Measurements from ENCODE around the gene ZNF318. TPM values are rescaled to one million over a fixed set of nuclear protein-coding genes. Genes with fewer than 3 reads are reported as not detected.

The ZNF318 gene
- total RNA-seq, 1 donor from 2014 or later: 17.6 TPM

- TF ChIP-seq EZH2phosphoT487 (IDR thresholded peaks at IDR 0.05): no peak
- TF ChIP-seq EZH2 (IDR thresholded peaks at IDR 0.05): no peak
- TF ChIP-seq CTCF (IDR thresholded peaks at IDR 0.05): no peak
- peaks cover 15% of the 10 kb centered on the region for H3K27me3 Mint-ChIP-seq (ENCODE audit: insufficient read depth, low read depth)
Measured at GRCh38 chr6:43306086-43306485, 63.4 kb downstream of the ZNF318 start.

GRCh38 chr6:43304882-43305281 is 64.6 kb downstream of the ZNF318 start:
- no peak overlapping the region for H3K4me2 ChIP-seq
- no peaks in the 10 kb centered on the region for H3K79me2 ChIP-seq (ENCODE audit: low read depth)
- Mint-ChIP-seq H3K27ac (no peak overlapping the region), H3K27me3 (ENCODE audit: insufficient read depth, low read depth) (peaks cover 13% of the 10 kb centered on the region), H3K4me1 (peaks cover 7% of the 10 kb centered on the region), H3K36me3 (no peaks in the 10 kb centered on the region), H3K4me3 (no peak overlapping the region), H3K9me3 (no peaks in the 10 kb centered on the region)
- no peaks in the 10 kb centered on the region for H4K20me1 ChIP-seq (ENCODE audit: low read depth)
- no peak overlapping the region for H3K4me3 ChIP-seq
- peaks cover 9% of the 10 kb centered on the region for H3K4me1 ChIP-seq
- no peak overlapping the region for H3K9ac ChIP-seq
- H3F3A ChIP-seq (ENCODE audit: low read depth): no peaks in the 10 kb centered on the region
- TF ChIP-seq EZH2phosphoT487 (IDR thresholded peaks at IDR 0.05) (no peak), EZH2 (IDR thresholded peaks at IDR 0.05) (no peak), CTCF (IDR thresholded peaks at IDR 0.05) (no peak)
- H3K36me3 ChIP-seq: no peaks in the 10 kb centered on the region
- H2AFZ ChIP-seq (replicated peaks): no peak overlapping the region
- no peaks in the 10 kb centered on the region for H3K9me3 ChIP-seq (ENCODE audit: low read depth)
- DNase-seq (ENCODE audit: low spot score): no peak
- H3K27me3 ChIP-seq: no peaks in the 10 kb centered on the region
- H3K27ac ChIP-seq: no peak overlapping the region

More at GRCh38 chr6:43306086-43306485, 63.4 kb downstream of the ZNF318 start:
- H3K27ac Mint-ChIP-seq: no peak overlapping the region
- Histone ChIP-seq H3K36me3 (no peaks in the 10 kb centered on the region), H3K27ac (no peak overlapping the region), H3K4me2 (no peak overlapping the region), H3K4me3 (no peak overlapping the region), H3K4me1 (peaks cover 9% of the 10 kb centered on the region), H3K9me3 (ENCODE audit: low read depth) (no peaks in the 10 kb centered on the region), H2AFZ (replicated peaks) (no peak overlapping the region), H3F3A (ENCODE audit: low read depth) (no peaks in the 10 kb centered on the region), H4K20me1 (ENCODE audit: low read depth) (no peaks in the 10 kb centered on the region), H3K9ac (no peak overlapping the region), H3K79me2 (ENCODE audit: low read depth) (no peaks in the 10 kb centered on the region), H3K27me3 (no peaks in the 10 kb centered on the region)
- no peaks in the 10 kb centered on the region for H3K9me3 Mint-ChIP-seq
- H3K36me3 Mint-ChIP-seq: no peaks in the 10 kb centered on the region
- H3K4me1 Mint-ChIP-seq: peaks cover 7% of the 10 kb centered on the region
- no peak overlapping the region for H3K4me3 Mint-ChIP-seq
- DNase-seq (ENCODE audit: low spot score): no peak

GRCh38 chr6:43304361-43304760 is 65.1 kb downstream of the ZNF318 start:
- no peaks in the 10 kb centered on the region for H3K9me3 Mint-ChIP-seq
- no peaks in the 10 kb centered on the region for H3F3A ChIP-seq (ENCODE audit: low read depth)
- H3K4me3 Mint-ChIP-seq: no peak overlapping the region
- peaks cover 7% of the 10 kb centered on the region for H3K4me1 Mint-ChIP-seq
- DNase-seq (ENCODE audit: low spot score): no peak
- no peaks in the 10 kb centered on the region for H3K36me3 Mint-ChIP-seq
- H2AFZ ChIP-seq (replicated peaks): no peak overlapping the region
- H3K27me3 Mint-ChIP-seq (ENCODE audit: insufficient read depth, low read depth): peaks cover 12% of the 10 kb centered on the region
- H3K4me3 ChIP-seq: no peak overlapping the region
- no peak overlapping the region for H3K9ac ChIP-seq
- H3K27me3 ChIP-seq: no peaks in the 10 kb centered on the region
- no peaks in the 10 kb centered on the region for H3K9me3 ChIP-seq (ENCODE audit: low read depth)
- H3K27ac Mint-ChIP-seq: no peak overlapping the region
- no peak for TF ChIP-seq EZH2 (IDR thresholded peaks at IDR 0.05)
- TF ChIP-seq CTCF (IDR thresholded peaks at IDR 0.05): no peak
- TF ChIP-seq EZH2phosphoT487 (IDR thresholded peaks at IDR 0.05): no peak
- H3K79me2 ChIP-seq (ENCODE audit: low read depth): no peaks in the 10 kb centered on the region
- H3K4me1 ChIP-seq: peaks cover 9% of the 10 kb centered on the region
- no peaks in the 10 kb centered on the region for H3K36me3 ChIP-seq
- H4K20me1 ChIP-seq (ENCODE audit: low read depth): no peaks in the 10 kb centered on the region
- H3K4me2 ChIP-seq: no peak overlapping the region
- no peak overlapping the region for H3K27ac ChIP-seq

Data from neural progenitor cell (in vitro differentiated cells).